GM19467 (cell line): ENCODE data around the gene FOXF1.
A peak's percentile ranks its signal among the peaks of the same experiment; 100 is the strongest.

Source experiments
- ATAC-seq: cut with Tn5 transposase; IDR thresholded peaks from one replicate; pipeline ENCODE4 v1.9.1; 2021; ENCODE audit warnings: mild to moderate bottlenecking, moderate library complexity; ENCODE audit not compliant: unreplicated experiment

The FOXF1 gene

DNA sequence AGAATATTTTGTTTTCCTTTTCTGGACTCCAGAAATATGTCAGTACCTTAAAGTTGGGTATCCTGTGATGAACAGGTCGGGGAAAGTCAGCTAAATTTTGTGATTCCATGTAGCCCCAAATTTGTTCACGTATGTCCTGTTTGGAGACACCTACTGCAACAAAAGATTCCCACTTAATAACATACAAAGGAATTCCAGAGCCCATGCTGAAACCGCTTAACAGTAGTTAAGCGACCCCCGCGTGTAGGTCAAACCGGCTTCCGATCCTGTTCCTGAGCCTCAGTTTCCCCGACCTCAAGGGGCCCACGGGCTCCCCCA, 44.2 kb downstream of the FOXF1 start:
- no peak for ATAC-seq

DNA sequence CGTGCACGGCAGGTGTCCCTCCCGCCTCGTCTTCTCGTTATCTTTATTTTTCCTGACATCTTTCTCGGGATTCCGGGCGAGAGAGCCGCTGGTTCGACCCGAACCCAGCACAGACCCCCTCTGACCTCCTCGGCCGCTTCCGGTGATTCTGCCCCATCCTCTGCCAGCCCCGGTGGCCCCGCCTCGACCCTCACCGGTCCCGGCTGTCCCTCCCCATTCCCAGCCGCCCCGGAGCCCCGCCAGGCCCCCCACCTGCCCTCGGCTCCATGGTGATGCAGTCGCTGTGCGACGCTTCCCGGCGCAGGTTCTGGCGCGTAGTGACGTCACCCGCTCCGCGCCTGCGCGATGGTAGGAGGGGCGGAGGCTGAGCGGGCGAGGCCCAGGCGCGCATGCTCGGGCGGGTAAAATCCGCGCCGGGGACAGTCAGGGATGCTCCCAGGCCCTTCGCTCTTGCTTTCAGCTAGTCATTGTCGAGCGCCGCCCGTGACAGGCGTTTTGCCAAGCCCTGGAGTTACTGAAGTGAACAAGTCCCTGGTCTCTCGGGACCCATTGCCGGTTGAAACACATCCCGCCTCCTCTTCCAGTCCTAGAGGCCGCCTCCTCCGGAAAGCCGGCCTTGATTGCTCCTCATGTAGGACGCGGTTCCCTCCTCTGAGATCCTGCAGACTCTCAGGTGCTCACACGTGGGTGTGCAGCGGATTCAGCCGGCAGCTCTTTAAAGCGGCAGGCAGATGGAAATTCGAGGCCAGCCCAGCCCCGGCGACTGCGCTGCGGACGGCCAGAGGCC, 44.8 kb downstream of the FOXF1 start, which contains the start of gene MTHFSD:
Gene MTHFSD (minus strand): TSS at position 319 of the 787 bp plus-strand sequence. CDS start 51 bp downstream, at position 268.
- peak; percentile 84 for ATAC-seq

DNA sequence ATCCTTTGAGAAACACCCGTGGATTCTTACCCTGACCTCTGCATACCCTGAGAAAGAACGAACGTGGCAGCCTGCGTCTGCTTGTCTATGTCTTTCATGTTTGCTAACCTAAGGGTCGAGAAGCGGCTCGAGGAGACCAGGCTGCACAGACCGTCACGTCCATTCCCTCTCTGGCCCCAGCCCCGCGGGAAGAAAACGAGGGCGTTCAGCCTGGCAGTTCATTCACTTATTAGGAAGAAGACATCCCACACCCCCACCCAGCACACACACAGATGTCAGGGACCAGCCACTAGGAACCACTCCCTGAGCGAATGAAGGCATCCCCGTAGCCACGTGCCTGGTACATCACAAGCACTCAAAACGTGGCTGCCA, 45.4 kb downstream of the FOXF1 start:
- ATAC-seq: no peak

DNA sequence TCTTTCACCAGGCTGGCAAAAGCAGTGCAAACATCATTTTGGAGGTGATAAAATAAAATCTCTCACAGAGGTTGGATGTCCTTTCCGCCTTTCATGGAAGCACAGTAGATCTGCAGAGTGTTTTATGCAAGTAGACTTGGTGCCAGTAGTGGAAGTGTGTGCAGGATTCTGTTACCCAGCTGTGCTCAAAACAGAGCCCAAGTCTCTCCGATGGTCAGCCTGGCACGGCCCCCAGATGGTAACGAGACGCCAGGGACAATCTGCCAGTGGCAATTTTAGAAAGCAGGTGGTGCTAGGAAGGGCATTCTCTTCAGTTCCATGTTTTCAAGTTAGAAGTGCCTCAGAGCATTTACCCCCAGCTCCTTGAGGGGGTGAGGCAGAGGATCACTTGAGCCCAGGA, 46.2 kb downstream of the FOXF1 start:
- ATAC-seq: no peak

DNA sequence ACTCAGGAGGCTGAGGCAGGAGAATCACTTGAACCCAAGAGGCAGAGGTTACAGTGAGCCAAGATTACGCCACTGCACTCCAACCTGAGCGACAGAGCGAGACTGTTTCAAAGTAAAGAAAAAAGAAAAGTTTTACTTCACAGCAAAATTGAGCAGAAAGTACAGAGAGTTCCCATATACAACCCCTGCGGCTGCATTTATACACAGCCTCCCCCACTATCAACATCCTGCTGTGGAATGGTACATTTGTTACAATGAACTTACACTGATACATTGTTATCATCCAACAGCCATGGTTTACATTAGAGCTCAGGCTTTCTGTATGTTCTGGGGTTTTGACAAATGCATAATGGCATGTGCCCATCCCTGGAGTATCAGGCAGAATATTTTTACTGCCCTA, 47.3 kb downstream of the FOXF1 start:
- ATAC-seq: no peak

DNA sequence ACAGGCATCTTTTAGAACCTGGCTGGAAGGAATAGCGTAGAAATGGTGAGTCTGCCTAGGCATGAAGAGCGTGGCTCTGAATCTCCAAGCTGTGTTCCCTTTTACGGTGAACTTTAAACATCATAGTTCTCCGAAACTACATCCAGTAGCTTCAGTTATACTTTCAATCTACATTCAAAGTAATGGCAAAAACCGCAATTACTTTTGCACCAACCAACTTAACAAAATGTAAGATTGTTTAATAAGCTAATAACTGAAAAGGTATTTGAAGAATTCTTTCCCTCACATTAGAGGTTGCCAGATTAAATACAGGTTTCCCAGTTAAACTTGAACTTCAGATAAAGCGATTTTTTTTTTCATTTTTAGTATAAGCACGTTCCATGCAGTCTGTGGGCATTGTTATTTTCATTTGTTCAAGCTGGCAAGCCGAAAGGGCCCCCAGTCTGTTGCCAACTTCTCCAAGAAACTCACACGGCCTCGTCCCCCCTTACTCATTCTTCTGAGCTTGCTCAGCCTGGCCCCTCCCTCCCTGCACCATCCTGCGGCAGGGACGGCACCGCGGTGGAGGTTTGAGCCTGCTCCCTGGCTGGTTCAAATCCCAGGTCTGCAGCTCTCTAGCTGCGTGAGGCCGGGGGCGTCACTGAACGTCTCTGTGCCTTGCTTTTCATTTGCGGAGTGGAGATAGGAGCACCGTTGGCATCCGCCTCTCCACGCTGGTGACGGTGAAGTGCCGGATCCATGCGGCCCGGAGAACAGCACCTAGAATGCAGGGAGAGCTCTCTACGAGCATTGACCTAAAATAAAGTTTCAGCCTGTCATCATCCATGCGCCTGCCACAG, 48.2 kb downstream of the FOXF1 start:
- ATAC-seq: no peak

DNA sequence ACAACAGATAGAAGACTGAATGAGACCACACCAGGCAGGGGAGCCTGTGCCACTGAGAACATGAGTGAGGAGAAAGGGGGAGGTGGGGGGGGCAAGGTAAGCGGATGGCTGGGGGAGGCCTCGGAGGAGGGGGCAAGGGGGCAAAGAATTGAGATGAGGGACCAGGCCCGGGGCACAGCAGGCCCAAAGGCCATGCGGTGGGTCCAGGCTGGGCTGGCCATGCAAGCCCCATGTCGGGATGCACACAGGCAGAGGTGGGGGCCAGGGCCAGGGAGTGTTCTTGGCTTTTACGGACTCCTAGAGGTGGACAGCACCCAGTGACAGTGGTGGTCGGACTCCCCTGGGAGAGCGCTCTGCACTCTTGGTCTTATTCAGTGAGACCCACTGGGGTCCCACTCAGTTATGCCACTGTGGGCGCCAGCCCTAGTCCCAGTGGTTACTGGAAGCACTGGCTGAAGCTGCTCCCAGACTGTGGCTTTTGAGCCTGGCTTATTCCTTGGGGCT, 49.5 kb downstream of the FOXF1 start:
- no peak for ATAC-seq

DNA sequence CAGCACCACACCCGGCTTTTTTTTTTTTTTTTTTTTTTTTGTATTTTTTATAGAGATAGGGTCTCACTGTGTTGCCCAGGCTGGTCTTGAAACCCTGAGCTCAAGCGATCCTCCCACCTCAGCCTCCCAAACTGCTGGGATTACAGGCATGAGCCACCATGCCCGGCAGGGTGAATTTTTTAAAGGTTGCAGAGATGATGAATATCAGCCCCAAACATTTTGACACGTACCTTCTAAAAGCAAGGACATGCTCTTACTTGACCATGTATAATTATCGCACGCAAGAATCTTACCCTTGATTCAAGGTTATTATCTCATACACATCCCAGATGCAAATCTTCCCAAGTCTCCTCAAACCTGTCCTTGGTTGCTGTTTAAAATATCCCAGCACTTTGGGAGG, 52.0 kb downstream of the FOXF1 start:
- ATAC-seq: no peak

DNA sequence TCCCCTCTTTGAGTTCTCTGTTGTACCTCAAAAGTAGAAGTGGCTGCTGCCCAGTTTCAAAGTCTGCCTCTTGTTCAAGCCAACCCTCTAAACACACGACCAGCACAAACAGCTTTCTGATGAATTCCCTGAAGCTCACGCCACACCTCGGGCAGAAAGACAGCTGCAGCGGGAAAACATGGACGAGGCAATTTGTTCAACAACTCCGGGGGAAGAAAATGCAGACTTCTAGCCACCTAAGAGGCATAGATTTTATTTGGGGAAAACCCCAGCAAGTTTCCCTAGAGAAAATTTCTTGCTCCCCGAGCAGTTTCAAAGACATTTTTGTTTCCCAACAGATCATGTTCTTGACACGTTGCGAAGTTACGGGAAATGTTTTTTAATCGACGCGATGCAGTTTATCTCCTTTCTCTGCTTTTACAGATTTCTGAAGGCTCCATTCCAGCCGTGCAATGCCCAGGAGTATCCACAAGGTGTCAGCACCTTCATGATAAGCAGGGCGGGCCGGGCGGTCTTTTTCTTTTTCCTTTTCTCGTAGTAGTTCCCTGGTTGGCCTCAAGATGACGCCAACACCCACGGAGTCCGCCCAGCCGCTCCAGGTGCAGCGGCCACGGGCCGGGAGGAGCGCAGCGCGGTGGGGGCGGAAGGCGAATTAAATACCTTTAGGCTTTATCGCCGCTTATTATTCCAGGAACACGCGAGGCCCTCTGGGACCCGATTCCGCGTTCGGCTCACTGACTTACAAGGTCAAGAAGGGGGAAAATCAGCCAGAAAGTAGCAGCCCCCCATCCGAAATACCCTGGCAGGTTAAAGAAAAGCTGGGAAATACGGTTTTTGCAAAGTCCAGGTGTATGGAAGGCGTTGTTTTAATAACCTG, 53.4 kb downstream of the FOXF1 start:
- ATAC-seq: peak; percentile 57
